ENCODE data around the gene RBMS1.

RBMS1 gene

GRCh38 chr2:160283675-160284074, 209.9 kb downstream of the RBMS1 start:
- no peak overlapping the region for H3K4me3 ChIP-seq (ENCODE audit: low read depth, low read length)
- no peak for DNase-seq (ENCODE audit: low read depth)
- TF ChIP-seq, protein P1, sequence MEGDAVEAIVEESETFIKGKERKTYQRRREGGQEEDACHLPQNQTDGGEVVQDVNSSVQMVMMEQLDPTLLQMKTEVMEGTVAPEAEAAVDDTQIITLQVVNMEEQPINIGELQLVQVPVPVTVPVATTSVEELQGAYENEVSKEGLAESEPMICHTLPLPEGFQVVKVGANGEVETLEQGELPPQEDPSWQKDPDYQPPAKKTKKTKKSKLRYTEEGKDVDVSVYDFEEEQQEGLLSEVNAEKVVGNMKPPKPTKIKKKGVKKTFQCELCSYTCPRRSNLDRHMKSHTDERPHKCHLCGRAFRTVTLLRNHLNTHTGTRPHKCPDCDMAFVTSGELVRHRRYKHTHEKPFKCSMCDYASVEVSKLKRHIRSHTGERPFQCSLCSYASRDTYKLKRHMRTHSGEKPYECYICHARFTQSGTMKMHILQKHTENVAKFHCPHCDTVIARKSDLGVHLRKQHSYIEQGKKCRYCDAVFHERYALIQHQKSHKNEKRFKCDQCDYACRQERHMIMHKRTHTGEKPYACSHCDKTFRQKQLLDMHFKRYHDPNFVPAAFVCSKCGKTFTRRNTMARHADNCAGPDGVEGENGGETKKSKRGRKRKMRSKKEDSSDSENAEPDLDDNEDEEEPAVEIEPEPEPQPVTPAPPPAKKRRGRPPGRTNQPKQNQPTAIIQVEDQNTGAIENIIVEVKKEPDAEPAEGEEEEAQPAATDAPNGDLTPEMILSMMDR (IDR thresholded peaks at IDR 0.05; ENCODE audit: control insufficient read depth, extremely low read depth, insufficient read depth): no peak

DNA sequence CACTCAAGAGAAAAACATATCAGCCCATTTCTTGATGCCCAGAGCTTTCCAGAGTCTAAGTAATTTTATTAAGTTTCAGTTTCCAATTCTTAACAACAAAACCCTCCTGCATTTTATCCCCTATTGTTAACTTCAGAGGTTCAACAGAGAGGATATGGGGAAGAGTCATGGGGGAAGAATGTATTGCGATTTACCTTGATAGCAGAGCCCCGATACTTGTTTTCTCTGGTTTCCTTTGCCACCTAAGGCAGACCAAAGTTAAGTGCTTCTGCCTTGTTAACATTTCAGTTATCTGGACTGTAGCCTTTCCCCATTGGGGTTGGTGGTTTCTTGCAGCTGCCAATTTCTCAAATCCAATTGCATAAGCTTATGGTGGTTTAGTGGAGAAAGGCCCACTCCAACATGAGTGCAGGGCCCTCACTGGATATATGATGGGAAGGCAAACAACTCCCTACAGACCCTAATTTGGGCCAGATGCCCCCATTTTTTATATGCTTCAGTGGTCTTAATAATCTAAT, 211.5 kb downstream of the RBMS1 start:
- TF ChIP-seq, protein P1 (IDR thresholded peaks at IDR 0.05; ENCODE audit: control insufficient read depth, extremely low read depth, insufficient read depth): no peak
- DNase-seq (ENCODE audit: low read depth): no peak
- H3K4me3 ChIP-seq (ENCODE audit: low read depth, low read length): no peak overlapping the region

- DNase-seq (ENCODE audit: low read depth): no peak
Observed at GRCh38 chr2:160281213-160281612, 212.4 kb downstream of the RBMS1 start.

GRCh38 chr2:160279813-160280465, 213.7 kb downstream of the RBMS1 start:
- H3K4me3 ChIP-seq (ENCODE audit: low read depth, low read length): no peak overlapping the region
- DNase-seq (ENCODE audit: low read depth): no peak
- TF ChIP-seq, protein P1 (IDR thresholded peaks at IDR 0.05; ENCODE audit: control insufficient read depth, extremely low read depth, insufficient read depth): no peak

More at GRCh38 chr2:160281213-160281612, 212.4 kb downstream of the RBMS1 start:
- no peak overlapping the region for H3K4me3 ChIP-seq (ENCODE audit: low read depth, low read length)
- TF ChIP-seq, protein P1 (IDR thresholded peaks at IDR 0.05; ENCODE audit: control insufficient read depth, extremely low read depth, insufficient read depth): no peak

- no peak overlapping the region for H3K4me3 ChIP-seq (ENCODE audit: low read depth, low read length)
- TF ChIP-seq, protein P1 (IDR thresholded peaks at IDR 0.05; ENCODE audit: control insufficient read depth, extremely low read depth, insufficient read depth): peak; percentile 60
- no peak for DNase-seq (ENCODE audit: low read depth)
Observed at GRCh38 chr2:160278879-160279177, 214.8 kb downstream of the RBMS1 start.

DNA sequence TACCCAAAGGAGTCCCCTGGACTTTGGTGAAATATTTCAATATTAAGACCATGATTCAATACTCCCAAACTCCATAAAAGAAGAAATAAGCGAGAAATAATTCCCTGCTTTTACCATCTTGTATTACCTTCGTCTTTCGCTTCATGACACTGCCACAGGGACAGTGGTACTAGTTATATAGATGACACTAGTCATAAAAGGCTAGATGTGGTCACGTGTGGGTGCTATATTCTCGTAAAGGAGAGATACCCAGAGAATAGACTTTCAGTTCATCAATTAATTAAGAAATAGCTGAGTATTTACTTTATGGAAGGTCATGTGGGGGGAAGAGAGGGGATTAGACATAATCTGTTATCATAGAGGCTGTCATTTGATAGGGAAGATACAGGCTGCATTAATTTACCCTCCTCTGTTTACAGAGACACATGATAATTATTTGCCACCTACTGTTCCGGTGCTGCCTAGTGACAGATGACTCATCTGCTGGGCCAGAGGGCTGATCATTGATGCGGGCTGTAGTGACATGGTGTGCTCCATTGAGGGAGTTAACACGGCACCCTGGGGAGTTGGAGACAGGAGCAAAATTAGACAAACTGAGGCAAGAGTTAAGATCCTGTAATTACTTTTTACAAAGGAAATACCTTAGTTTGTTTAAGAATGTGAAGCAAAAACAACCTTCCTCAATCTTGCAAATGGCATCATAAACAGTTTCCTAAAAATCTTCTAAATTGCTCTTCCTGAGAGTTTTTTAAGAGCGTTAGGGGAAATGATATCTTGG, 215.3 kb downstream of the RBMS1 start:
- no peak overlapping the region for H3K4me3 ChIP-seq (ENCODE audit: low read depth, low read length)
- TF ChIP-seq, protein P1 (IDR thresholded peaks at IDR 0.05; ENCODE audit: control insufficient read depth, extremely low read depth, insufficient read depth): no peak
- DNase-seq (ENCODE audit: low read depth): no peak

Data from LNCaP clone FGC (cell line).